Pancreas (tissue), 10 donors: ENCODE data around the gene CCDC136. TPM values are rescaled to one million over a fixed set of nuclear protein-coding genes. Genes with fewer than 3 reads are reported as not detected.

Experiments used
- ATAC-seq, 4 donors: fragments of 200-7000 bp; cut with Tn5 transposase; one replicate each; pipeline versions ENCODE4 v1.8.0 to v1.9.1; 2020; ENCODE audit warnings: mild to moderate bottlenecking in 4 of 4, moderate library complexity in 4 of 4
- DNase-seq, 6 donors: peaks; one replicate each; pipeline ENCODE4 v3.0.0-alpha.2; 2020
- FAIRE-seq: peaks from 2 replicates; lab custom pipeline; 2012; peaks lifted over from hg19 to GRCh38; lab: Jason Lieb, UNC
- H3K27ac ChIP-seq, 4 donors: fragments of 200-600 bp; sonication (generic); 1 replicate in 3 of 4; 2 replicates in 1 of 4; pipeline versions ENCODE4 v1.5.0 to v1.8.0; 2020
- H3K27me3 ChIP-seq, 4 donors: fragments of 200-600 bp; one replicate each; pipeline ENCODE4 v1.8.0; 2021
- H3K36me3 ChIP-seq, 3 donors: fragments of 200-600 bp; sonication (generic) in 1 of 3; one replicate each; pipeline versions ENCODE4 v1.5.0 to v1.8.0; 2020 to 2021
- H3K4me1 ChIP-seq, 3 donors: fragments of 200-600 bp; one replicate each; pipeline ENCODE4 v1.8.0; 2021
- H3K4me3 ChIP-seq, 4 donors: fragments of 200-600 bp; sonication (generic) in 2 of 4; one replicate each; pipeline versions ENCODE4 v1.5.0 to v1.8.0; 2020 to 2021
- H3K9me3 ChIP-seq, 4 donors: fragments of 200-600 bp; one replicate each; pipeline ENCODE4 v1.8.0; 2021
- CTCF ChIP-seq, 4 donors: fragments of 200-600 bp; sonication (generic) in 3 of 4; IDR thresholded peaks; one replicate each; pipeline versions ENCODE4 v1.5.0 to v1.8.0; 2021; ENCODE audit warnings: antibody characterized with exemption in 4 of 4
- WGBS, 2 donors: extraction: QIAGEN DNeasy Blood & Tissue Kit; methylation state at CpG; one replicate each; pipeline ENCODE4 v1.1.7; 2013; 5-methylcytosine and 5-hydroxymethylcytosine counted together
- intact Hi-C, 3 donors: fragments of 100-400 bp; cut with DNase I; formaldehyde crosslinking; loops; one replicate each; pipeline versions ENCODE4 v1.11.1 to v1.14.2; 2022
- polyA plus RNA-seq, 2 donors: library from polyadenylated mRNA; stranded (reverse); fragments of 200-250 nt; gene quantifications; one replicate each; pipeline ENCODE4 v1.2.3, GENCODE V29; 2013
- total RNA-seq, 6 donors: library from RNA; stranded (reverse); fragmentation: NEBNext Ultra II Directional in 4 of 6; extraction: Animal tissue kit (Norgen Biotek cat#: 25700) in 4 of 6; gene quantifications; one replicate each; pipeline versions ENCODE4 v1.2.1 to v1.2.4, GENCODE V29; 2021 to 2023
- donor health status: healthy with polysubstance abuse.
- donor health status: DM: no; HTN: no; CAD: no; lungs with moderate emphysema.
- donor health status: DM: no; HTN: no; CAD: no.
- donor health status: control.
- donor health status: control.
- donor health status: Bipolar disorder and iron deficiency.
- donor health status: DM: yes; HTN: yes; CAD: no.
- donor health status: DM: no; HTN: no; CAD: no.
- donor health status: DM: no; HTN: no; CAD: no.
- donor health status: DM: yes; HTN: yes; CAD: no.

Gene CCDC136
- total and polyA plus RNA-seq, 8 donors, result 0.66 to 2.9 (median 1.3) TPM

- Histone ChIP-seq H3K9me3 (no peaks in the 10 kb centered on the region), H3K27me3 (no peaks in the 10 kb centered on the region), H3K27ac (no peak overlapping the region), H3K36me3 (peaks cover 2 to 23% (median 3%) of the 10 kb centered on the region in 3 donors), H3K4me3 (no peak overlapping the region), H3K4me1 (peaks cover 0 to 5% (median 0%) of the 10 kb centered on the region in 3 donors)
- FAIRE-seq (no peak), ATAC-seq (peak in 1 of 4 donors; percentile 46), DNase-seq (no peak)
- 89 to 91% methylated on average over 6 of the region's 6 CpGs for WGBS, 2 donors
- intact Hi-C loops, result no loop called here
- TF ChIP-seq CTCF (IDR thresholded peaks at IDR 0.05), result no peak
These were observed 24.2 kb upstream of the CCDC136 start for GRCh38 chr7:128767475-128768110.

GRCh38 chr7:128770233-128770632, 21.5 kb upstream of the CCDC136 start:
- no peak for TF ChIP-seq CTCF (IDR thresholded peaks at IDR 0.05)
- ATAC-seq (peak; percentile 43 to 67 (median 56)), FAIRE-seq (no peak), DNase-seq (no peak)
- Histone ChIP-seq H3K27ac (no peak overlapping the region), H3K4me1 (peaks cover 0 to 5% (median 0%) of the 10 kb centered on the region in 3 donors), H3K36me3 (peaks cover under 1 to 24% (median 4%) of the 10 kb centered on the region in 3 donors), H3K9me3 (no peaks in the 10 kb centered on the region), H3K27me3 (no peaks in the 10 kb centered on the region), H3K4me3 (no peak overlapping the region)
- intact Hi-C loops, result no loop called here
- 18 to 20% methylated on average over 2 of the region's 2 CpGs for WGBS, 2 donors

- H3K36me3 ChIP-seq, result peaks cover 0 to 5% (median 4%) of the 10 kb centered on the region in 3 donors
- FAIRE-seq, result no peak
These were observed 18.2 kb upstream of the CCDC136 start for GRCh38 chr7:128773604-128774003.

GRCh38 chr7:128774029-128774689, 17.6 kb upstream of the CCDC136 start:
- FAIRE-seq, result no peak
- Histone ChIP-seq H3K27ac (no peak overlapping the region), H3K9me3 (no peaks in the 10 kb centered on the region), H3K4me1 (peaks cover 0 to 5% (median 0%) of the 10 kb centered on the region in 3 donors), H3K4me3 (no peak overlapping the region), H3K36me3 (peaks cover 0 to 5% (median 4%) of the 10 kb centered on the region in 3 donors), H3K27me3 (no peaks in the 10 kb centered on the region)
- TF ChIP-seq CTCF (IDR thresholded peaks at IDR 0.05), result no peak
- no peak for DNase-seq
- no peak for ATAC-seq
- intact Hi-C loops, result no loop called here
- 97% methylated on average over 13 of the region's 13 CpGs for WGBS, 2 donors

More at GRCh38 chr7:128773604-128774003, 18.2 kb upstream of the CCDC136 start:
- intact Hi-C loops, result no loop called here
- DNase-seq, result no peak
- WGBS, 2 donors, result 98% methylated on average over 12 of the region's 12 CpGs
- Histone ChIP-seq H3K4me1 (peaks cover 0 to 5% (median 0%) of the 10 kb centered on the region in 3 donors), H3K9me3 (no peaks in the 10 kb centered on the region), H3K4me3 (no peak overlapping the region), H3K27me3 (no peaks in the 10 kb centered on the region), H3K27ac (no peak overlapping the region)
- ATAC-seq, result no peak
- no peak for TF ChIP-seq CTCF (IDR thresholded peaks at IDR 0.05)

- TF ChIP-seq CTCF (IDR thresholded peaks at IDR 0.05), result no peak
- no peak for DNase-seq
- no peaks in the 10 kb centered on the region for H3K9me3 ChIP-seq
- peaks cover 0 to 5% (median 4%) of the 10 kb centered on the region in 3 donors for H3K36me3 ChIP-seq
- no peaks in the 10 kb centered on the region for H3K27me3 ChIP-seq
- FAIRE-seq, result no peak
- H3K4me3 ChIP-seq, result no peak overlapping the region
- WGBS, 2 donors, result 94 to 96% methylated on average over 7 of the region's 7 CpGs
- intact Hi-C loops, result no loop called here
- no peak for ATAC-seq
- peaks cover 0 to 3% (median 0%) of the 10 kb centered on the region in 3 donors for H3K4me1 ChIP-seq
- no peak overlapping the region for H3K27ac ChIP-seq
These were observed 16.8 kb upstream of the CCDC136 start for GRCh38 chr7:128774921-128775320.
